A204.1 (cell line): Measurements from ENCODE around the gene HSD17B13.
A peak's percentile ranks its signal among the peaks of the same experiment; 100 is the strongest.
"Not testable (repeated sequence)": the region's sequence is repeated elsewhere in the genome, so short reads cannot be mapped to it uniquely, and the experiment has no call there.

ENCODE experiments used
- FAIRE-seq: peaks from 2 replicates; lab custom pipeline; 2012; peaks lifted over from hg19 to GRCh38; lab: Jason Lieb, UNC

The HSD17B13 gene, protein sequence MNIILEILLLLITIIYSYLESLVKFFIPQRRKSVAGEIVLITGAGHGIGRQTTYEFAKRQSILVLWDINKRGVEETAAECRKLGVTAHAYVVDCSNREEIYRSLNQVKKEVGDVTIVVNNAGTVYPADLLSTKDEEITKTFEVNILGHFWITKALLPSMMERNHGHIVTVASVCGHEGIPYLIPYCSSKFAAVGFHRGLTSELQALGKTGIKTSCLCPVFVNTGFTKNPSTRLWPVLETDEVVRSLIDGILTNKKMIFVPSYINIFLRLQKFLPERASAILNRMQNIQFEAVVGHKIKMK

GRCh38 chr4:87322754-87323153 is at the start of gene HSD17B13:
HSD17B13 (minus strand) TSS chr4:87322882; CDS start chr4:87322841, 41 bp downstream.
- no peak for FAIRE-seq

DNA sequence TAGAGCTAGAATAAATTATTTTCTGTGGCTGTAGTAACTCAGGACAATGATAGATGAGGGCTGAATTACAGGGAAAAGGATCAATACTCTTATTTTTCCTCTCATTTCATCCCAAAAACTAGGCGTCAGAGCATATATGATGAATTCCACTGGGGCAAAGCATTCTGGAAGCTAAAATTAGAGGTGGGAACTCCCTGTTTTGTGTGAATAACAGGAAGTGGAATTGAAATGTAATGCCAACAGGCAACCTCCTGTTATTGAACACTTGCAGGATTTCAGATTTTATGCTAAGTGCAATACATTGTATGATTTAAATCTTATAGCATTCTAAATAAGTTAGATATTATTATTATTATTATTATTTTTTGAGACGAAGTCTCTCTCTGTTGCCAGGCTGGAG is 47.4 kb upstream of the HSD17B13 start:
- no peak for FAIRE-seq

DNA sequence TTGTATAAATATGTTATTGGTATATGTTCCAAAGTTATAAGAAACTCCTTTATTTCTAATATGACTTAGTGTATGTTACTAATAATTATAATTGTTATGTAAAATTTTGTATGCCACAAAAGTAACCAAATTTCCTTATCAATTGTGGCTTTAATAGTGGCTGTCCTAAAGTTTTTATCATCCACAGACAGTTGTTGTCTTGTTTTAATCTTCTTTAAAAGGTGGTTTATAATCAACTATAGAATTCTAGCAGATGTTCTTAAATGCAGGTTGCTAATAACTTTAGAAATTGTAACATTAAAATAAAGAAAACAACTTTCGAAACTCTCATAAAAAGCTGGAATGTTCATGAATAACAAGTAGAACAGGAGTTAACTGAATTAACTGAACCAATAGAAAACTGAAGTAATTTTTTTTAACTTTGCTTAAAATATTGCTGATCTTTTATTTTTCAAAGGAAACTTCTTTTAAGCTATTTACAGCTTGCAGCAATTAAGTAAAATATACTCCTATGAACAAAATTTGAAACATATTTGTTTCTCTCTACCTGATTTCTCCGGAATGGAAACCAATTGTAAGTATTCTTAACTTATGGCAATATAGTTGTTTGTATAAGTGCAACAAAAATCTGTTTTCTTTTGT is 44.0 kb upstream of the HSD17B13 start:
- peak; percentile 55 for FAIRE-seq

DNA sequence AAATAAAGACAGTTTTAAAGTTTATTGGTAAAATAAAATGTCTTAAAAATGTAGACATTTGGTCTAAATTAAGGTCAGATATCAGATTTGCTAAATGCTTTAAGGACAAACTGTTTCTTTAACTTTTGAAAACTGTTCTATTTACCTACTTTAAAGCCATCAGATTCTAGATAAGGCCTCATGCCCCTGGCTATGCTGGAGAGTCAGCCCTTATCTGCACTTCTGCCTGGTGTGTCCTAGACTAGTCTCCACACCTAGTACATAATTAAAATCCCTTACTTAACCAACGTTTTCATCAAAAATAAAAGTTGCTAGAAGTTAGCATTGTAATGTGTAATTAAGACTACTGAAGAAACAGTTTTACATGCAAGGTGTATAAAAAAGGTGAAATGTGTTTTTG is 42.7 kb upstream of the HSD17B13 start:
- no peak for FAIRE-seq

GRCh38 chr4:87363552-87363951 is 40.9 kb upstream of the HSD17B13 start:
- FAIRE-seq, result no peak

DNA sequence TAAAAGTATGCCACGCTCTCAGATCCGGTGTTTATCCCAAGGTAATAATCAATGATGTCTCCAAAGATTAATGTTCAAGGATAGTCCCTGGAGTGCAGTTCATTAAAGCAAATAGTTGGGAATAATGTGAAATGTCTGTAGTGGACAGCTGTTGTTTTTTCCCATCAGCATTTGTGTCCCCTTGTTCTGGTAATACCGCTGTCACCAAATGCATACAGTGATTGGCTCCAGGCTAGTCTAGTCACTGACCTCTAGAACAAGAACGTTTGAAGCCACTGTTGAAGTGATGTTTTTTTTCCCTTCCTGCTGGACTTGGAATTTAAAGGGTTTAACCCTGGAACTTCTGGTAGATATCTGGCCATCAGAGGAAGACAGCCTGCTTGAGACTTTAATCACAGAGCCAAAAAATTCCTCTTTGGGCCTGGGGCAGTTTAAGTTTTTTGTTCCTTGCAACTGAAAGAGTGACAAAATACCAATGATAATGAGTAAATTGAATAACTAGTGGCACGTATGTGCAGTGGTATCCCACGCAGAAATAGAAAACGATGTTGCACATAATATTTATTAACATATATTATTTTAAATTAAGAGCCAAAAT is 37.8 kb upstream of the HSD17B13 start:
- FAIRE-seq, result no peak

- FAIRE-seq, result no peak
Measured at GRCh38 chr4:87359258-87359657, 36.6 kb upstream of the HSD17B13 start.

DNA sequence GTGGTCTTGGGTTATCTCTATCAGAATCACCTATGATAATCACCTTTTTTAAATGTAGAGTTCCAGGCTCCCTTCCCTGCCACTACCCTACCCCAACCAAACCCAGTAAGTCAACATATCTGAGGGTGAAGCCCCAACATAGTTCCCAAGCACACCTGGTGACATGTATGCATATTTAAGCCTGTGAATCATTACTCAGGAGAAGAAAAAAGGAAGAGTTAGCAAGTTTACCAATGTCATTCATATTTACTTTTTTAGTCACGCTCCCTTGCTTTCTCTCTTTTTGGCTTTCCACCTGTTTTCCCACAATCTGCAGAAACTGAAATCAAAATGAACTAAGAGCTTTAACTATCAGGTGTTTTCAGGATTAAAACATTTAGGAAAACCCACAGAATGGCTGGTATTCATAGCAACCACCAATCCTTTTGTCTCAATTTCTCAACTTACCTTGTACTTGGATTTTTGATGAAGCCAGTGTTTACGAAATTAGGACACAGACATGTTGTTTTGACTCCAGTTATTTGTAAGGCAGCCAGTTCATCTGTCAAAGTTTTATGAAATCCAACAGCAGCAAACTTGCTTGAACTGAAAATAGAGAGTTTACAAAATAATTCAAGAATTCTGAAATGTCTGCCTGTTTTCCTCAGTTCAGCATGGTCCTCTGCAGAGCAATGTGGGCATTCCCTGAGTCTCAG is 34.3 kb upstream of the HSD17B13 start:
- no peak for FAIRE-seq

DNA sequence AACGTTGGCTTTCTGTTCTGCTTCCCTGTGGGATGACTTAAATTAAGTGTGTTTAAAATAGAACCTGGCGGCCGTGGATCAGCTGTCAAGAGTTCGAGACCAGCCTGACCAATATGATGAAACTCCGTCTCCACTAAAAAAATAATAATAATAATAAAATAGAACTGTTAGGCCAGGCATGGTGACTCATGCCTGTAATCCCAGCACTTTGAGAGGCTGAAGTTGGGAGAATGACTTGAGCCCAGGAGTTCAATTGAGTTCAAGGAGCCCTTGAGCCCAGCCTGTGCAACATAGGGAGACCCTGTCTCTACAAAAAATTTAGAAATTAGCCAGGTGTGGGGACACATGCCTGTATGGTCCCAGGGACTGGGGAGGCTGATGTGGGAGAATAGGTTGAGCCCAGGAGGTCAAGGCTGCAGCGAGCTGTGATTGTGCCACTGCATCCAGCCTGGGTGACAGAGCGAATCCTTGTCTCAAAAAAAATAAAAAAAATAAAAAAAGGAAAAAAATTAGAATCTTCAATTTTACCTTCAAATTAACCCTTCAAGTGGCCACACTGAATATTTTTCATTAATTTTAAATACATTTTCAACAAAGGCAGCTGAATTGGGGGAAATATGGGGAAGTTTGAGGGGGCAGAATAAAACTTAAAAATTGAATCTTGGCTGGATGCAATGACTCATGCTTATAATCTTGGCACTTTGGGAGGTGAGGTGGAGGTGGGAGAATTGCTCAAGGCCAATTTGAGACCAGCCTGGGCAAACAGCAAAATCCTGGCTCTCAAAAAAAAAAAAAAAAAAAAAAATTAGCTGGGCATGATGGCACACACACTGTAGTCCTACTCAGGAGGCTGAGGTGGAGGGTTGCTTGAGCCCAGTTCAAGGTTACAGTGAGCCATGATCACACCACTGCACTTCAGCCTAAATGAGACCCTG is 31.8 kb upstream of the HSD17B13 start:
- FAIRE-seq, result no peak

- peak; percentile 69 for FAIRE-seq
Measured at GRCh38 chr4:87353592-87353991, 30.9 kb upstream of the HSD17B13 start.

- no peak for FAIRE-seq
Measured at GRCh38 chr4:87345139-87345538, 22.5 kb upstream of the HSD17B13 start.

DNA sequence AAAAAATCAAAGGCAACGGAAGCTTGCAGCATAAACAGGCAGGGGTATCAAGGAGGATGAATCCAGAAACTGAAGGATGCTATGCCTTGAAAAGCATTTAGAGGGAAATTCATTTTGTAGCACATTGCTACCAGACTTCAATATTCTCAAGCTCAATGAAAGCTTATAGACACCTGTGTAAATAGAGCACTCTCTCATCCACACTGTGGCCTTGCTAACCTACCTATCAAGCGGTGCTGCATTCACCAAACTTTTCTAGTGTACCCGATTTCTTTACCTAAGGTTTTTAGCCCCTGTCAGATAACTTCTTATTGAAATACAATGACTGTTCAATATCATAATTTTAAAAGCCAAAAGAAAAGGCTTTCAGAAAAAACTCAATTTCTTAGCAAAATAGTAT is 20.2 kb upstream of the HSD17B13 start:
- FAIRE-seq, result no peak

- FAIRE-seq, result not testable (repeated sequence)
Measured at GRCh38 chr4:87341954-87342635, 19.4 kb upstream of the HSD17B13 start.

GRCh38 chr4:87339440-87339839 is 16.8 kb upstream of the HSD17B13 start:
- FAIRE-seq, result no peak

DNA sequence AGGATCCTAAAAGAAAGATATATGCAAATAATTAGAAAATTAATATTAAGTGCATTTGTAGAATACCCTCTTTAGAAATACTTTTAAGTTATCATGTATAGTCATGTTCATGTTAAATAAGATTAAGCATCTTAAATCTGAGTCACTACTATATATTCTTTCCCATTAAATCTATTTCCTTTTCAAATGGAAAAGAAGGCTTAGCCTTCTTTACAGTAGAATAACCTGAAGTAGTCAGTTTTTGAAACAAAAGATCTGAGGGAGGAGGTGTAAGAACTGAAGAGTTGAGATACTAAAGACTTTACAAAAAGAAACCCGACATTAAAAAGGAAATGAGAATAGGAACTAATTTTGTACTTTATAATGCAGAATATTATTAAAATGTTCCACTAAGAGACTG is 14.7 kb upstream of the HSD17B13 start:
- no peak for FAIRE-seq

DNA sequence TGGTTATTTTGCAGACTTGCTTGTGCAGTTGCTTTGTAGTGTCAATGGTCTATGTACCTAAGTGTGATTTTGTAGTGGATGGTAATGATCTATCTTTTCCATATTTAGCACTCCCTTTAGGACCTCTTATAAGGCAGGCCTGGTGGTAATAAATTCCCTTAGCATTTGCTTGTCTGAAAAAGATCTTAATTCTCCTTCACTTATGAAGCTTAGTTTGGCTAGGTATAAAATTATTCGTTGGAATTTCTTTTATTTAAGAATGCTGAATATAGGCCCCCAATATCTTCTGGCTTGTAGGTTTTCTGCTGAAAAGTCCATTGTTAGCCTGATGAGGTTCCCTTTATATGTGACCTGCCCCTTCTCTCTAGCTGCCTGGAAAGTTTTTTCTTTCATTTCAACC is 10.6 kb upstream of the HSD17B13 start:
- no peak for FAIRE-seq

DNA sequence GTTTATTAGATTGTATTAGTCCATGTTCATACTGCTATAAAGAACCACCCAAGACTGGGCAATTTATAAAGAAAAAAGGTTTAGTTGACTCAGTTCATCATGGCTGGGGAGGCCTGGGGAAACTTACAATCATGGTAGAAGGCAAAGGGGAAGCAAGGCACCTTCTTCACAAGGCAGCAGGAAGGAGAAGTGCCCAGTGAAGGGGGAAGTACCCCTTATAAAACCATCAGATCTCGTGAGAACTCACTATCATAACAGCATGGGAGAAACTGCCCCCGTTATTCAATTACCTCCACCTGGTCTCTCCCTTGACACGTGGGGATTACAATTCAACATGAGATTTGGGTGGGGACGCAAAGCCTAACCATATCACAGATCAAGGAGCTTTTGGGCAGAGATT is 8.1 kb upstream of the HSD17B13 start:
- FAIRE-seq, result no peak

GRCh38 chr4:87327136-87327535 is 4.5 kb upstream of the HSD17B13 start:
- FAIRE-seq, result no peak

GRCh38 chr4:87326460-87326859 is 3.8 kb upstream of the HSD17B13 start:
- FAIRE-seq, result no peak

- FAIRE-seq, result no peak
Measured at GRCh38 chr4:87321888-87322287, 794 bp downstream of the HSD17B13 start.

DNA sequence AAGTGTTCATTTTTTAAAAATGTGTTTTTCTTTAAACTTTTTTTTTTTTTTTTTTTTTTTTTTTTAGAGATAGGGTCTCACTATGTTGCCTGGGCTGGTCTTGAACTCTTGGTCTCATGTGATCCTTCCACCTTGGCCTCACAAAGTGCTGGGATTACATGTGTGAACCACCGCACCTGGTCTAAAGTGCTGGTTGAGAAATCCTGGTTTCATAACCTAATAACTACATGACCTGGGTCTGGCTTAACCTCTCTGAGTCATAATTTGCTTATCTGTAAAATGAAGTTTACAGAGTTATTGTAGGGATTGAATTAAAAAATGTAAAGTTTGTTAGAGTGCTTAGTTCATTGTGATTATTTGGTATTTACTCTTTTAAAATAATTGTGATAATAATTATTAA is 5.2 kb downstream of the HSD17B13 start:
- no peak for FAIRE-seq
